Mucosa of gallbladder (tissue), 1 donor: ENCODE results near the gene LENEP. TPM values are rescaled to one million over a fixed set of nuclear protein-coding genes. Genes with fewer than 3 reads are reported as not detected.

ENCODE experiments used
- total RNA-seq: library from RNA; stranded (reverse); gene quantifications from one replicate; pipeline ENCODE4 v1.2.1, GENCODE V29; 2021
- donor health status: DM: no; HTN: no; CAD: no.

LENEP gene
- total RNA-seq, 1 donor from 2014 or later = not detected

Other genes starting within 250 kb of the LENEP start
- 3.9 TPM for gene KCNN3, start 123.3 kb upstream of the LENEP start, total RNA-seq
- 33.0 TPM for gene PMVK, start 56.9 kb upstream of the LENEP start, total RNA-seq
- gene PBXIP1, start 37.5 kb upstream of the LENEP start, total RNA-seq = 208 TPM
- gene PYGO2, start 31.8 kb upstream of the LENEP start, total RNA-seq = 54.5 TPM
- 123 TPM for gene SHC1, start 22.8 kb upstream of the LENEP start, total RNA-seq
- 27.1 TPM for gene CKS1B, start 18.9 kb upstream of the LENEP start, total RNA-seq
- 37.9 TPM for gene FLAD1, start 10.2 kb upstream of the LENEP start, total RNA-seq
- 122 TPM for gene ZBTB7B, start 9.2 kb downstream of the LENEP start, total RNA-seq
- 1.0 TPM for gene DCST2, start 40.2 kb downstream of the LENEP start, total RNA-seq
- not detected for gene DCST1, start 40.2 kb downstream of the LENEP start, total RNA-seq
- gene ADAM15, start 57.7 kb downstream of the LENEP start, total RNA-seq = 146 TPM
- gene EFNA4, start 70.2 kb downstream of the LENEP start, total RNA-seq = 12.8 TPM
- gene EFNA3, start 85.3 kb downstream of the LENEP start, total RNA-seq = 2.7 TPM
- 100.0 TPM for gene EFNA1, start 134.3 kb downstream of the LENEP start, total RNA-seq
- gene SLC50A1, start 142.3 kb downstream of the LENEP start, total RNA-seq = 54.7 TPM
- gene DPM3, start 146.9 kb downstream of the LENEP start, total RNA-seq = 130 TPM
- 158 TPM for gene KRTCAP2, start 179.7 kb downstream of the LENEP start, total RNA-seq
- gene TRIM46, start 180.3 kb downstream of the LENEP start, total RNA-seq = 0.83 TPM
- gene THBS3, start 214.3 kb downstream of the LENEP start, total RNA-seq = 43.1 TPM
- 31.3 TPM for gene MTX1, start 215.1 kb downstream of the LENEP start, total RNA-seq